ENCODE measurements around the gene ARHGEF1. TPM values are rescaled to one million over a fixed set of nuclear protein-coding genes. Genes with fewer than 3 reads are reported as not detected.
A peak's percentile ranks its signal among the peaks of the same experiment; 100 is the strongest.

ARHGEF1 gene
- total and polyA plus RNA-seq, 12 donors: 20.2 to 143 (median 30.2) TPM

DNA sequence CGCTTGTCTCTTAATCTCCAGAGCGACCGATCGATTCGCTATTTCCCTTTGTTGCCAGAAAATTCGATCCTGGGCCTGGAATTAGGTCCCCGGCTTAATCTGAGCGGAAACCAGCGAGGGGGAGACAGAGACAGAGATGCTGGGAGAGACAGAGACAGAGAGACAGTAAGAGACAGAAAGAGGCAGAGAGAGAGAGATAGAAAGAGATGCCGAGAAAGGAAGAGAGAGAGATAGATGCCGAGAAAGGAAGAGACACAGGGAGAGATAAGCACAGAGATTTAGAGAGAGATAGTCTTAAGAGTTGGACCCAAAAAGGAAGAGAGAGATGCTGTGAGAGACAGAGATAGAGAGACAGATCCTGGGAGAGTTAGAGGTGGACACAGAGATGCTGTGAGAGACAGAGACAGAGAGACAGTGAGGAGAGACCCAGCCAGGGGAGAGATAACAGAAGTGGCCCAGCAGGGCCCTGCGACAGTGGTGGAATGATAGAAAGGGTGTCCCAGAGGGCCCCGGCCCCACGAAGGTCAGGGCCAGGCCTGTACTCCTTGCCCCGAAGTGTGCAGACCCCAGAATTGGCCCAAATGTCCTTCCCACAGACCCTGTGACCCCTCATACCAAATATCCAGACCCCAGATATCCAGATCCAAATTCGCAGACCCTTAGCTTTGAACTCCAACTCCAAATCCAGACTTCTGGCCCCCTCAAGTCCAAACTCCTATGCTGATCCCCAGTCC, 43.9 kb downstream of the ARHGEF1 start:
- TF ChIP-seq CTCF (IDR thresholded peaks at IDR 0.05): no peak
- DNase-seq: no peak
- peaks cover 48 to 97% (median 96%) of the 10 kb centered on the region in 7 donors for H3K27me3 ChIP-seq
- no peak for ATAC-seq
- intact Hi-C loops (cut with DNase I): loop anchor here in 1 of 10 donors (5.0 kb wide), 1 partner anchor 40 kb away; no protein-coding TSS in a partner anchor
- H3K36me3 ChIP-seq: no peaks in the 10 kb centered on the region
- no peaks in the 10 kb centered on the region for H3K9me3 ChIP-seq
- H3K4me1 ChIP-seq: peaks cover 2 to 18% (median 16%) of the 10 kb centered on the region in 9 donors
- no peak overlapping the region for H3K4me3 ChIP-seq
- WGBS, 2 donors: 29 to 34% methylated on average over 16 of the region's 16 CpGs
- H3K27ac ChIP-seq: no peak overlapping the region

- H3K36me3 ChIP-seq: no peaks in the 10 kb centered on the region
- 3 to 5% methylated on average over 43 of the region's 43 CpGs for WGBS, 2 donors
- intact Hi-C loops (cut with DNase I): loop anchor here in 1 of 10 donors (5.0 kb wide), 1 partner anchor 40 kb away; no protein-coding TSS in a partner anchor
- ATAC-seq: peak in 2 of 8 donors; percentile 10 to 37
- H3K4me3 ChIP-seq: peak overlapping the region; percentile 11 to 55 (median 46)
- H3K9me3 ChIP-seq: no peaks in the 10 kb centered on the region
- peaks cover 45 to 97% (median 96%) of the 10 kb centered on the region in 7 donors for H3K27me3 ChIP-seq
- DNase-seq: no peak
- no peak for TF ChIP-seq CTCF (IDR thresholded peaks at IDR 0.05)
- no peak overlapping the region for H3K27ac ChIP-seq
- H3K4me1 ChIP-seq: peaks cover 2 to 18% (median 16%) of the 10 kb centered on the region in 9 donors
These were observed 44.7 kb downstream of the ARHGEF1 start for GRCh38 chr19:41927497-41928192.

DNA sequence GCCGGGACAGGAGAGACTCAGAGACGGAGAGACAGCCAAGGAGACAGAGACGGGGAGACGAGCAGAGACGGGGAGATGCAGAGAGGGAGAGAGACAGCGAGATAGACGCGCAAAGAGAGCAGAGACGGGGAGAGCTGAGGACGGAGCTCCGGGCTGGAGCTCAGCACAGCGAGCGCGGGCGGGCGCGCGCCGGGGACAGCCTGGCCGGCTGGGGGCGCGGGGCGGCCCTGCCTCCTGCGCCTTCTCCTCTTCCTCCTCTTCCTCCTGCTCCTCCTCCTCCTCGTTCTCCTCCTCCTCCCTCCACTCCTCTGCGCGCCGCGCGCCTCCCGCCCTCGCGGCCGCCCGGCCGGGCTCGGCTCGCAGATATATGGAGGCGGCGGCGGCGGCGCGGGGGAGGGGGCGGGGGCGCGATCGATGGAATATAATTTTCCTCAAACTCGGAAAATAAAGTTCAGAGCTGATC, 45.3 kb downstream of the ARHGEF1 start, which contains the start of gene ERFL:
TSS of gene ERFL (minus strand) at position 229 of the 463 bp plus-strand sequence. CDS start 15,530 bp downstream, outside the sequence.
- 0 to 1% methylated on average over 30 to 49 of the region's 49 CpGs for WGBS, 2 donors
- Histone ChIP-seq H3K4me1 (peaks cover 2 to 18% (median 16%) of the 10 kb centered on the region in 9 donors), H3K4me3 (peak within 1 kb of the TSS; percentile 11 to 55 (median 46)), H3K9me3 (no peaks in the 10 kb centered on the region), H3K27ac (no peak within 1 kb of the TSS), H3K36me3 (no peaks in the 10 kb centered on the region), H3K27me3 (peaks cover 41 to 97% (median 96%) of the 10 kb centered on the region in 7 donors)
- intact Hi-C loops (cut with DNase I): loop anchor here in 1 of 10 donors (5.0 kb wide), 1 partner anchor 41 kb away; no protein-coding TSS in a partner anchor
- TF ChIP-seq CTCF (IDR thresholded peaks at IDR 0.05): no peak
- ATAC-seq (peak in 2 of 8 donors; percentile 5 to 10), DNase-seq (no peak)
